ENCODE results near the gene CTTNBP2.

CTTNBP2 gene

DNA sequence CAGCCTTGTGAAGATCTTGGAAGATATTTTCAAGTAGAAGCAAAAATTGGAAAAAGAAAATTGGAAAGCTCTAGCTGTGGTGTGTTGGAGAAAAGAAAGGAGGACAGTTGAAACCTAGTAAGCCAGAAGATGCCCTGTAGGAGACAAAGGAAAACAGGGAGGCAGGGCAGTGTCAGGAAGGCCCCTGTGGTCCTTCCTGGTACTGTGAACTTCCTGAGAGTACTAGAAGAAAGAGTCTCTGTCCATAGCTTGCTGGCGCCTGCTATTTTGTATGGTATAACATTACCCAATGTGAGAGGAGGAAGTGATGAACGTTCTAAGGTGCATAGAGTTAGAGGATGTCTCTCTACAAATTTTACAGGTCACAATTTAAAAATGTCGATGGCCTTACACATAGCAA, 183.1 kb downstream of the CTTNBP2 start:
- DNase-seq (ENCODE audit: low read depth in 2 of 2) = no peak

DNA sequence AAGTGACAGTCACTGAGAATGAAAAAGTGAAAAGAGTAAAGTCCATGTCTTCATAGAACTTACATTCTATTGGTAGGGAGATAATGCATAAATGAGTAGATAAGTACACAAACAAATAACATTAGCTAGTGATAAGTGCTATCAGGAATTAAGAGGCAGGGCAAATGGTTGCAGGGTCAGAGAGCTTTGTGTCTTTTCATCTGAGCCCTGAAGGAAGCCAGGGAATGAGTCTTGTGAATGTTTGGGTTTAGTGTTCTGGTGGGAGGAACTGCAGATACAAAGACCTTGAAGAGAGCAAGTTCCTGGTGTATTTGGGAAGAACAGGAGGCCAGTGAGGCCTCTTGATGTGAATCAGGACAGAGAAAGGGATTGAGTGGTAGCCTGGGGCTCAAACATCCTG, 183.8 kb downstream of the CTTNBP2 start:
- no peak for DNase-seq (ENCODE audit: low read depth in 2 of 2)

DNA sequence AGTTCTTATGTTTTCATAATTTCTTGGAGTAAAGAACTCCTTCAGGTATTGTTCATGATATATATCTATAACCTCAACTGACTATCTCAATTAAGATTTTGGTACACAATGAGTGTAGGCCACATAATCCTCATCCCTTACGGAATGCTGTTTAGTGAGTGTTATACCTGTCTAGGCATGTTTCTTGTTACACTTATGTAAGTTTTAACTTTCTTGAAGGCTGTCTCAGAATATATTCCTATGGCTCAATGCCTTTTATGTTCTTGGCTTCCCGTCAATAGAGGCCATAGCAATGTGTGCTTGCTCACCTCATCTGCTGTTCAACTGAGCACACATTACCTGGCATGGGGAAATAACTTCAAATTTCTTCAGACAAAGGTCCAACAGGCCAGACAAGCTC, 185.1 kb downstream of the CTTNBP2 start:
- DNase-seq (ENCODE audit: low read depth in 2 of 2) = no peak

DNA sequence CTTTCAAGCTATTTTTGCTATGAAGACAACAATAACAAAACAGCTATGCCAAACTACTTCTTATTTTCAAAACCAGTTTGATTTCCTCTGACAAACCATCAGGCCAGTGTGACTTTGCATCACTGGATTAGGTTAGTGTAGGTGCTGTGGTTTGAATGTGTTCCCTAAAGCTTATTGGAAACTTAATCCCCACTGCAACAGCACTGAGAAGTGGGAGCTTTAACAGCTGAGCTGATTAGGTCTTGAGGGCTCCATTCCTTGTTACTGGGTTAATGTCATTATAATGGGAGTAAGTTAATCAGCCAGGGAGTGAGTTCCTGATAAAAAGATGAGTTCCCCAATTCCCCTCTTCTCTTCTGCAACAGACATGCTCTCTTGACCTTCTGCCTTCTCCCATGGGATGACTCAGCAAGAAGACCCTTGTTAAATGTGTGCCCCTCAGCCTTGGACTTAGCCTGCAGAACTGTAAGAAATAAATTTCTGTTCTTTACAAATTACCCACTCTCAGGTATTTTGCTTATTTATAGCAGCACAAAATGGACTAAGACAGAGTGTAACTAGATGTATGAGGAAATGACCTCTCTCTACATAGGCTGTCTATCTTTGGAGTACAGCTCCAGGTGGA, 186.8 kb downstream of the CTTNBP2 start:
- no peak for DNase-seq (ENCODE audit: low read depth in 2 of 2)

DNA sequence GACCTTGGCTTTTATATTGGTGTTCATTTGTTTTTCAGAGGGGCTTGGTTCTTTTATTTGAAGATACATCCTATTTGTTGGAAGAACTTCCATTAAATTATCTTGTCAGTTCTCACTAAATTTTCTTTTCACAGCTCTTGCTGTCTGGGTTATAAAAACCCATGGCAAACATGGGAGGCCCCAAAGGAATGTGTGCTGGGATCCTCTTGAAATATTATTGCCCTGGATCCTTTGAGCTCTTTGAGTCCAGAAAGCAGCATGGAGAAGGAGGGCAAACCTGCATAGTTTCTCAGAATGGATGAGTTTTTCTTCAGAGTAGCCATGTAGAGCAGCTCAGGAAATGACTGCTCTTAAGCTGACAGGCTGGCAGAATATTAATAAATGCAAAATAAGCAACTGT, 187.4 kb downstream of the CTTNBP2 start:
- DNase-seq (ENCODE audit: low read depth in 2 of 2) = no peak

DNA sequence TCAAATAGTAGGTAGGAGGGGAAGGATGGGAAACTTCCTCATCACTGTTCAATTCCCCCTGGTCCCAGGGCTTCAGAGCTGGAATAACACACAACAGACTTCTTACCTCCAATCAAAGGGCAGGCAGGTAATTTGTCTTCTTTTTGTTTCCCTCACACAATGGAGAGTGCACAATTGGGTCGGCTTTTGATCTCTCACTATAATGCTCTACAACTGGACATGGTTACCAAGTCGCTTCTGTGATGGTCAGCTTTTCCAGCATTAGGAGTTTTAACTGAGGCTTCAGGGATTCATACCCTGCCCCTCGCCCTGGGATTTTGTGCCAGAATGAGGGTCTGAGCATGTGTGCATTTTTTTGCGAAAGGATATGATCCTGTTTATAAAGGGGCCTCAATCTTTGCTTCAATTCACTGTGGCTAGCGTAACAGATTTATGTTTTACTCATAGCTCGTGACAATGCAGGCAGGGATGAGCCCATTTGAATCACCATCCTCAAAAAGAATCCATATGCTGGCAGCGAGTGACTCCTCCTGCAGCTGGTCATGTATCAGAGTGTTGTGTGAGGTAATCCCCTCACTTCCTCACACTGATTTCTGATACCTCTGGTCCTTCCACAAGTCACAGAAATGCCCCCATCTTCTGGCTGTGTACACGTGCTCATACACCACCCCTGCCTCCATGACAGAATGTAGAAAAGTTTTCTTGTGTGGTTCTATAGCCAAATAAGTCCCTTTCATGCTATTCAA, 189.6 kb downstream of the CTTNBP2 start:
- no peak for DNase-seq (ENCODE audit: low read depth in 2 of 2)

DNA sequence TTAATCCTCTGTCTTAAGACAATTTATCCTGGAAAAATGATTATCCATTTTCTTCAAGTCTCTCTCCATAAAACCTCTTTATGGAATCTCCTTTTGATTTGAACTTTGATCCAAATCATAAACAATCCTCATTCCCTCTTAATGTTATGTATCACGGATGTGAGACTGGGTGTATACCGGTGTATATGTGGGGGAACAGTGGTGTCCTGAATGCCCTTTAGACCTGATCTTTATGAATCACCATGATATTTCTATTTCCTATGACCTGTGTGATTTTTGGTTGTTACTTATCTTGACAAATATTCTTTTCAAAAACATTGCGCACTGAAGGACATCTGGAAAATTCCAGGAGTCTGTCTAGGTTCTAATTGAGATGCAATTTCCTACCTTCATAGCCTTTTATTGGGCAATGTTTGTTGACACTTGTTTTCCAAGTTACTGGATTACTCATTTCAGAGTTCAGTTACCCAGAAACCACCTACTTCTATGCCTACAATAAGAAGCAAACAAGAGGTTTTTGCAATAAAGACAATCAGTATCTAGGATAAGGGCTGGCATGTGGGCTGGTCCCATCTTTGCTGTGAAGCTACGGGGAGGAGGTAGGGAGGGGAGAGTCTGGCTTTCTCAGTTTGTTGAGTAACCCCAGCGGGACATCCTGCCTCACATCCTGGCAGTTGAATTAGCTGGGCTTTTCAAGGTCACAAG, 190.4 kb downstream of the CTTNBP2 start:
- DNase-seq (ENCODE audit: low read depth in 2 of 2) = no peak

DNA sequence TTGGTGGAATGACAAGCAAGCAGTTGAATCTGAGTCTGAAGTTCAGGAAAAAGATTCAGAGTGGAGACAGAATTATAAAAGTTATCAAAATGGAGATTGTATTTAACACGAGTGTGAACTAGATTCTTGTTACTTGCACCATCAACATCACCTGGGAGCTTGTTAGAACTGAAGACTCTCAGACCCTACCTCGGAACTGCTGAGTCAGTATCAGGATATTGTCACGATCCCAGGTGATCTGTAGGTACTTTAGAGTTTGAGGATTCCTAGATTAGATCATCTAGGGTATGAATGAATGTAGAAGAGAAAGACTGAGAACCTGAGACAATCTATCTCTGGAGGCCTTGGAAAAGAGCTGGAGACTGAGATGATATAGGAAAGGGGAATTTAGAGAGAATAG, 194.1 kb downstream of the CTTNBP2 start:
- no peak for DNase-seq (ENCODE audit: low read depth in 2 of 2)

DNA sequence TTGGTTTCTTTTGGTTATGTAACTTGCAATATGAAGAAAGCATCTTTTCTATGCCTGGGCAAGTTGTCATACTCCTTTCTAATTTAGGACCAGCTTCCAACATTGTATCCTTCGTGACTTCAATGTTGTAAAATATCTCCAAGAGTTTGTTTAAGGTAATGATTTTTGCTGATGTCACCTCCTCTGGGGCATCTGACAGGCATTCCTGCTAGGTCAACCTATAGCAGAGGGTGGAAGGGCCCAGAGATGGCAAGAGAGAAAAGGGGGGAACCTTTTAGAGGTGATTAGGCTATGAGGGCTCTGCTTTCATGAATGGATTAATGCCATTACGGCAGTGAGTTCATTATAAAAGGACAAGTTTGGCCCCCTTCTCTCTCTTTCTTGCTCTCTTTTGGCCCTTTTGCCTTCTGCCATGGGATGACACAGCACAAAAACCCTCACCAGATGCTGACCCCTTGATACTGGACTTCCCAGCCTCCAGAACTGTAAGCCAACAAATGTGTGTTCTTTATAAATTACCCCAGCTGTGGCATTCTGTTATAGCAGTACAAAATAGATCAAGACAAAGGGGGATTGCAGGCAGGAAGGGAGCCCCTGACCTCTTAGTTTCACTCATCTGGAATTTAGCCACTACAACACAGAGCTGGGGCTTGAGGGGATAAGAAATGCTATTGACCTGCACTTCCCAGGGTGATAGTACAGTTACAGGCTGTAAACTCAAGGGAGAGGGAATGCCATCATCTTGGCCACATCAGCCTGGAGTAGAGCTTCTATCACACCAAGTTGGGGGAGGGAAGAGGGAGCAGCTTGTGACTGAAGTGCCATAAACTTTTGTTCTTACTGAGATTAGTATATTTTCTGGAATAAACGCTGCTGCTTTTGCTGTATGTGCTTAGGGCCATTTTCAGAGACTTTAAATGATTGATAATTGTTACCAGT, 197.5 kb downstream of the CTTNBP2 start:
- DNase-seq (ENCODE audit: low read depth in 2 of 2) = no peak

DNA sequence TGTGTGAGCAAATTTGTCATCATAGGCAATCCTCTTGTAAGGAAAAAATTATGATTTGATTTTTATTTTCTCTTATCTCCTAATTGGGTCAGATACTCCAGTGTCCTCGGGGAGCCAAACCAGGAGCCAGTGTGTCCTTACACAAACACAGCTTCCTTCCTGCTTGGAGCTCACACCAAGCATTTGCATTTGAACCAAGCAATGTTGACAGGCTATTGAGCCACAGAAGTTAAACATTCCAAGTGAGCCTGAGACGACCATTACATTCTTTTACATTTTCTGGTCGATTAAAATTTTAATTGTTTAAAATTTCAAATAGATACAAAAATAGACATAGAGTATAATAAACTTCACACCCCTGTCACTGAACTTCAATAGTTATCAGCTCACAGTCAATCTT, 198.6 kb downstream of the CTTNBP2 start:
- no peak for DNase-seq (ENCODE audit: low read depth in 2 of 2)

DNA sequence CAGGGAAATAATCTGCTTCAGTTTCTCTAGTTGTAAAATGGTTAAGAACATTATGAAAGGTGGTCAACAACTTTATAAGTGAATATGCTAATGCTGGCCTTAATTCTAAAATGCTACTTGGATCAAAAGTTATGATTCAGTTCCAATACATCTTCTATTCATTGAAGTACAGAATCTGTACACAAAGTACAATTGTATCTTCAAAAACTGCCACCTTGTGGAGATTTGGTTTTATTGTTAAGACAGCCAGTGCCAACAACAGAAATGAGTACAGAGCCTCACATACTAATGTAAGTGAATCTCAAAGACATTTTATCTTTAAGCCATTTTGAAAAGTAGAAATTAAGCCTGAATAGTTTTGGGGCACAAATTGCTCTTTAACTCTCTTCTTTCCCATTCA, 199.4 kb downstream of the CTTNBP2 start:
- no peak for DNase-seq (ENCODE audit: low read depth in 2 of 2)

DNA sequence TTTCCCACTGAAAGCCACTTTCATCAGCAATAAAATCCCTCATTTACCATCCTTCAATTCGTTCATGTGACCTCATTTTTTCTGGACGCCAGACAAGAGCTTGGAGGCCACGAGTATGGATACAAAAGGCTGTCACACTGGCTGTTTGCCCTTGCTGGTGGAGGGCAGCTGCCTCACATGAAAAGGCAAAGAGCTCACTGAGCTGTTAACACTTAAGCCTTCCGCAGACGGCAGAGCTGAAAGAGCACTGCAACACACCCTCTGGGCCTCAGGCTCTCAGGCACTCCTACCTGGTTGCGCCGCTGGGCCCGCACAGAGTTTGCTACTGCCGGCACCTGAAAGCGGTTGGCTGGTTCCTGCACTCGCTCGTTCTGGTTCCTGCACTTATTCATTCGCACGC, 199.9 kb downstream of the CTTNBP2 start:
- no peak for DNase-seq (ENCODE audit: low read depth in 2 of 2)

DNA sequence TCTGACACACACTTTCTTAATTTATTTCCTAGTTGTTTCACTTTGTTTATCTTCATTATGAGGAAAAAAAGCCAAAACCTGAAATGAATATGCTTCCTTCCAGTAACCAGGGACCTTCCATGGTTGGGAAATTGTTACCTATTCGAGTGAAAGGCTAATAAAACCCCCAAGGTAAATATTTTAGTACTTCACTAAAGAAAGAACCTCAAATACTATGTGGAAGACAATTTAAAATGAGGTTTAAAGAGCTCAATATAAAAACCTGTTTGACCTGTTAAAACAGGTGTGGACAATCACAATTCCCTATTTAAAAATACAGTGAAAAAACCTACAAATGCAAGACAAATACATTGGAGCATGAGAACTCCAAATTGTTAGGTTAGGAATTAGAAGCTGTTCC, 200.8 kb downstream of the CTTNBP2 start:
- no peak for DNase-seq (ENCODE audit: low read depth in 2 of 2)

DNA sequence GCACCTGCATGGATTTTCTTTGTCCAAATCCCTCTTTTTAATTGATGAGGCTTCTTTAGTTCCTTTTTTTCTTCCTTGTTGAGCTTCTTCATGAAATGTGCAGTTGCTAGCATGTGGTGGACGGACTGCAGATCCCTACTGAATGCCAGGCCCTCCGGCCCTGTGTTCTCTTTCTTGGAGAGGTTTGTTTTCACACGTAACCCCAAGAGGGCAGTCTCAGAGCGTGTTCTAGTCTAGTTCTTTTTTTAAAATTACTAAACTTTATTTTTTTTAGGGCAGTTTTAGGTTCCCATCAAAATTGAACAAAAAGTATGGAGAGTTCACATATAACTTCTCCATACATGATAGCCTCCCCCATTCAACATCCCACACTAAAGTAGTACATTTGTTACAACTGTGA, 203.4 kb downstream of the CTTNBP2 start:
- no peak for DNase-seq (ENCODE audit: low read depth in 2 of 2)

DNA sequence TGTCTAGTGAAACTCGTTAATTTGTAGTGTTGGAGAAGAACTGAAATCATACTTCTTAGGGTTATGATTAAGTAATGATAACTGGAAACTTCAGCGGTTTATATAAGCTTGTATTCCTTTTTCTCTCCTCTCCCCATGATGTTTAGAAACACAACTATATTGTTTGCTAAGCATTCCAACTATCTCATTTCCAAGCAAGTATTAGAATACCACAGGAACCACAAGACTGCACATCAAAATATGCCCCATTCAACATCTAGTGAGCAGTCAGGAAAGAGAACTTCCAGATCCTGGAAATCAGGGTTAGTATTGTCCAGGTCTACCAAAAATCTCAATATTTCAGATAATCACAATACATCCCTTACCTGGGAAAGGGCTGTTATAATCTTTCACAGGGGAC, 205.8 kb downstream of the CTTNBP2 start:
- DNase-seq (ENCODE audit: low read depth in 2 of 2) = no peak

DNA sequence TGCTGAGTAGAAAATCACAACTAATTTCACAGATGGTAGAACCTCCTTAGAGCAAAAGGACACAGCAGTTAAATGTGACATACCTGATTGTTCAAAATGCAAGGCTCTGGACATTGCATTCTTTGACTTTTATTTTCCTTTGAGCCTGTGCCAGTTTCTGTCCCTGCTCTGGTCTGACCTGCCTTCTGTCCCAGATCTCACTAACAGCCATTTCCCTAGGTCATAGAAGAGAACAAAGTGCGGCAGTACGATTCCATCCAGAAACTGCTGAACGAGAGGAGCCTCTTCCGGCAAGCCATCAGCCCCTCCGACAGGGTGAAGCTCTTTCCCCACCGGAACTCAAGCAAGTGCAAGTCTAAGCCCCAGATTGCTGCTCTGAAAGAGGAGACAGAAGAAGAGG, 206.6 kb downstream of the CTTNBP2 start:
- no peak for DNase-seq (ENCODE audit: low read depth in 2 of 2)

DNA sequence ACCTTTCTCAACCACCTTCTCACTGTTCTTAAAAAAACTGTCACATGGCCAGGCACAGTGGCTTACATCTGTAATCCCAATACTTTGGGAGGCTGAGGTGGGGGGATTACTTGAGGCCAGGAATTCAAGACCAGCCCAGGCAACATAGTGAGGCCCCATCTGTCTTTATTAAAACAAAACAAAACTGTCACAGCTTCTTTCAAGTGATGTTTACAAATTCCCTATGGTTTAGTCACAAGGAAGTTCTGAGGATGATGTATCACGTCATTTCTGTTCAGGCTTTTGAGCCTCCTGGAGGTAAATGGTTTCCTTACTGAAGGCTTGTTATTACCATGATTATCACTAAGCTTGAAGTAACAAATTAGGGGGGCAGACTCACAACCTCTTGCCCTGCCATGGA, 207.2 kb downstream of the CTTNBP2 start:
- no peak for DNase-seq (ENCODE audit: low read depth in 2 of 2)

DNA sequence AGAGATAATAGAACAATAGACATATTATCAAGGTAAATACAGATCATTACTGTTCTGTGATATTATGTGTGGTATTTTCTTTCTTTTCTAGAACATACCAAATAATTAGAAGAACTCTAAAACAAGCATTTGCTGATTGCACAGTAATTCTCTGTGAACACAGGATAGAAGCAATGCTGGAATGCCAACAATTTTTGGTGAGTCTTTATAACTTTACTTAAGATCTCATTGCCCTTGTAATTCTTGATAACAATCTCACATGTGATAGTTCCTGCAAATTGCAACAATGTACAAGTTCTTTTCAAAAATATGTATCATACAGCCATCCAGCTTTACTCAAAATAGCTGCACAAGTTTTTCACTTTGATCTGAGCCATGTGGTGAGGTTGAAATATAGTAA, 207.9 kb downstream of the CTTNBP2 start:
- no peak for DNase-seq (ENCODE audit: low read depth in 2 of 2)

DNA sequence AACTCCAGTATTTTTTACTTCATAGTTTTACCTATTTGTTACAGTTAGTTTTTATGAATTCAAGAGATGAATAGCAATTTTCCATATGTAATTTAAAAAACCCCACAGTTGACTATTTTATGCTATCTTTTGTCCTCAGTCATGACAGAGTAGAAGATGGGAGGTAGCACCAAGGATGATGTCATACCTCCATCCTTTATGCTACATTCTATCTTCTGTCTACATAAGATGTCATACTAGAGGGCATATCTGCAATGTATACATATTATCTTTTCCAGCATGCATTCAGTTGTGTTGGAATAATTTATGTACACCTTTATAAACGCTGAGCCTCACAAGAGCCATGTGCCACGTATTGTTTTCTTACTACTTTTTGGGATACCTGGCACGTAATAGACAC, 209.2 kb downstream of the CTTNBP2 start:
- no peak for DNase-seq (ENCODE audit: low read depth in 2 of 2)

DNA sequence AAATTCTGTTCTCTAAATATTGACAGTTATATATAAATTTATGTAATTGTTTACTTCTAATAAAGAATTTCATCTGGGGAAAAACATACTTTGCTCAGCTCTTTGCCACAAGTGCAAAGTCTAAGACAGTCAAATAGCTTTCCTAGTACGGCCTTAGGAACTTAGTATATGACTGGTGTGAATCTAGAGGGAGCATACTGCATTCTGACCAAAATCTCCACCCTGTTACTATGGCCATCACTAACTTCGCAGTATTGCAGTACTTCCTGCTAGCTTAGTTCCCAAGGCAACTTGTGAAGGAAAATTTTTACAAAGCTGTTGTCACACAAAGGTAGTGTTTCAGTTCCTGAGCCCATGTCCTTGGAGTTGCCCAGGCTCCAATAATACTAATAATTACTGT, 211.9 kb downstream of the CTTNBP2 start:
- DNase-seq (ENCODE audit: low read depth in 2 of 2) = no peak
